ENCODE measurements around the gene SUSD1.

Gene SUSD1

GRCh38 chr9:112063151-112063550 is 111.9 kb downstream of the SUSD1 start:
- DNase-seq, result no peak

- DNase-seq, result peak; percentile 83 to 97
Measured at GRCh38 chr9:112061152-112061740, 113.9 kb downstream of the SUSD1 start.

- no peak for DNase-seq
Measured at GRCh38 chr9:112059966-112060320, 115.2 kb downstream of the SUSD1 start.

- peak; percentile 53 to 76 for DNase-seq
Measured at GRCh38 chr9:112059145-112059965, 115.7 kb downstream of the SUSD1 start.

- DNase-seq, result no peak
Measured at GRCh38 chr9:112056996-112057395, 118.1 kb downstream of the SUSD1 start.

- DNase-seq, result no peak
Measured at GRCh38 chr9:112054916-112055315, 120.2 kb downstream of the SUSD1 start.

GRCh38 chr9:112051812-112052211 is 123.3 kb downstream of the SUSD1 start:
- DNase-seq, result no peak

- peak in 1 of 2 experiments; percentile 68 for DNase-seq
Measured at GRCh38 chr9:112050544-112051475, 124.3 kb downstream of the SUSD1 start.

- DNase-seq, result no peak
Measured at GRCh38 chr9:112049811-112050516, 125.1 kb downstream of the SUSD1 start.

- DNase-seq, result no peak
Measured at GRCh38 chr9:112048924-112049691, 126.0 kb downstream of the SUSD1 start.

- DNase-seq, result peak in 1 of 2 experiments; percentile 29
Measured at GRCh38 chr9:112047538-112048066, 127.5 kb downstream of the SUSD1 start.

- DNase-seq, result no peak
Measured at GRCh38 chr9:112046181-112046580, 128.9 kb downstream of the SUSD1 start.

- no peak for DNase-seq
Measured at GRCh38 chr9:112044881-112045280, 130.2 kb downstream of the SUSD1 start.

GRCh38 chr9:112044186-112044585 is 130.9 kb downstream of the SUSD1 start:
- no peak for DNase-seq

GRCh38 chr9:112043423-112043822 is 131.7 kb downstream of the SUSD1 start:
- DNase-seq, result no peak

GRCh38 chr9:112042769-112043168 is 132.3 kb downstream of the SUSD1 start:
- DNase-seq, result no peak

GRCh38 chr9:112042244-112042638 is 132.9 kb downstream of the SUSD1 start:
- no peak for DNase-seq

GRCh38 chr9:112041536-112042243 is 133.4 kb downstream of the SUSD1 start:
- peak; percentile 99 for DNase-seq

- peak in 1 of 2 experiments; percentile 23 for DNase-seq
Measured at GRCh38 chr9:112041199-112041535, 133.9 kb downstream of the SUSD1 start.

GRCh38 chr9:112038017-112038408 is 137.1 kb downstream of the SUSD1 start:
- no peak for DNase-seq

Data from SW 1271 (cell line).